HepG2 (cell line): Measurements from ENCODE around the gene CLCC1. TPM values are rescaled to one million over a fixed set of nuclear protein-coding genes. Genes with fewer than 3 reads are reported as not detected.

Experiments
- ATAC-seq: fragments of 200-7000 bp; cut with Tn5 transposase; 3 replicates; pipeline ENCODE4 v1.9.1; 2020; ENCODE audit warnings: mild to moderate bottlenecking, moderate library complexity
- BruUV-seq: library from RNA; stranded (reverse); fragments of 400-500 nt; replicated peaks from 2 replicates; lab custom pipeline; 2021; lab: Mats Ljungman, UMichigan
- CTCF ChIA-PET: fragments of 300-600 bp; formaldehyde crosslinking; extraction: SDS; loops from one replicate; lab custom pipeline; 2021; ENCODE audit warnings: low total read pairs, inconsistent platforms, low intra/inter-chr PET ratio; lab: Yijun Ruan, JAX
- POLR2A ChIA-PET: fragments of 350-600 bp; sonication (Branson Sonifier 250); formaldehyde crosslinking; loops from one replicate; lab custom pipeline; 2020; ENCODE audit warnings: antibody characterized with exemption, inconsistent platforms; lab: Yijun Ruan, JAX
- DNase-seq: peaks from one replicate; pipeline ENCODE4 v3.0.0-alpha.2; 2015; ENCODE audit warnings: low spot score
- FAIRE-seq: peaks from 3 replicates; lab custom pipeline; 2011; peaks lifted over from hg19 to GRCh38; lab: Jason Lieb, UNC
- H2AFZ ChIP-seq: one replicate; pipeline ENCODE4 v1.6.1; 2011; ENCODE audit warnings: low read length, inconsistent platforms
- H3K27ac ChIP-seq: fragments of 300-600 bp; 3 replicates; pipeline ENCODE4 v1.8.0; 2011; ENCODE audit warnings: mixed run types, mild to moderate bottlenecking, mixed read lengths, low read length, inconsistent platforms; ENCODE audit not compliant: insufficient read depth; ENCODE audit errors: extremely low read length
- H3K27me3 ChIP-seq, 2 experiments: fragments of 200-600 bp in 1 of 2; 2 replicates in 1 of 2; 3 replicates in 1 of 2; pipeline versions ENCODE4 v1.6.0 to v1.8.0; 2011; ENCODE audit warnings: low read length in 2 of 2, mild to moderate bottlenecking in 2 of 2, moderate library complexity in 2 of 2, inconsistent platforms in 1 of 2; ENCODE audit not compliant: insufficient read depth in 2 of 2, control insufficient read depth in 1 of 2
- H3K36me3 ChIP-seq, 2 experiments: fragments of 200-600 bp in 1 of 2; replicated peaks in 1 of 2; 2 replicates in 1 of 2; 3 replicates in 1 of 2; pipeline versions ENCODE4 v1.5.1 to v1.8.0; 2011; ENCODE audit warnings: low read length in 2 of 2, inconsistent platforms in 1 of 2; ENCODE audit not compliant: insufficient read depth in 2 of 2, control insufficient read depth in 1 of 2
- H3K4me1 ChIP-seq: 2 replicates; pipeline ENCODE4 v1.5.1; 2012; ENCODE audit warnings: low read length, inconsistent platforms; ENCODE audit not compliant: insufficient read depth
- H3K4me2 ChIP-seq: 2 replicates; pipeline ENCODE4 v1.6.0; 2011; ENCODE audit warnings: low read depth, low read length, inconsistent platforms
- H3K4me3 ChIP-seq, 3 experiments: fragments of 200-600 bp in 1 of 3; sonication (generic), shearing (Covaris generic) in 1 of 3; replicated peaks in 1 of 3; 2 replicates each; pipeline ENCODE4 v1.5.1; 2011 to 2016; ENCODE audit warnings: low read length in 3 of 3, inconsistent platforms in 2 of 3, low read depth in 2 of 3, mild to moderate bottlenecking in 2 of 3, control low read depth in 1 of 3, mixed read lengths in 1 of 3; ENCODE audit not compliant: insufficient read depth in 1 of 3
- H3K79me2 ChIP-seq: one replicate; pipeline ENCODE4 v1.6.1; 2011; ENCODE audit warnings: low read length, inconsistent platforms; ENCODE audit not compliant: insufficient read depth
- H3K9ac ChIP-seq: 2 replicates; pipeline ENCODE4 v1.6.0; 2011; ENCODE audit warnings: mild to moderate bottlenecking, low read depth, low read length, inconsistent platforms; ENCODE audit not compliant: insufficient read depth
- H3K9me3 ChIP-seq: 2 replicates; pipeline ENCODE4 v1.5.1; 2012; ENCODE audit warnings: mild to moderate bottlenecking, low read length
- H4K20me1 ChIP-seq: 2 replicates; pipeline ENCODE4 v1.6.0; 2011; ENCODE audit warnings: inconsistent platforms, mild to moderate bottlenecking, low read length, moderate library complexity; ENCODE audit not compliant: insufficient read depth
- BCL6 ChIP-seq: IDR thresholded peaks from 2 replicates; pipeline ENCODE4 v1.6.1; 2016; ENCODE audit warnings: missing genetic modification reagents, missing compliant biosample characterization
- EEA1 ChIP-seq: sonication (generic); formaldehyde crosslinking; IDR thresholded peaks from 2 replicates; pipeline ENCODE4 v1.5.1; 2020; ENCODE audit warnings: mild to moderate bottlenecking, missing genetic modification reagents, borderline replicate concordance
- ELF4 ChIP-seq: sonication (generic); formaldehyde crosslinking; IDR thresholded peaks from 2 replicates; pipeline ENCODE4 v1.5.0; 2020; ENCODE audit warnings: missing genetic modification reagents, mild to moderate bottlenecking, moderate library complexity, borderline replicate concordance
- HIVEP1 ChIP-seq: sonication (generic); formaldehyde crosslinking; IDR thresholded peaks from 2 replicates; pipeline ENCODE4 v1.4.0; 2020; ENCODE audit warnings: mild to moderate bottlenecking, missing genetic modification reagents
- HNRNPLL ChIP-seq: fragments of 200-400 bp; formaldehyde crosslinking; IDR thresholded peaks from 2 replicates; pipeline ENCODE4 v1.6.1; 2017; ENCODE audit warnings: mild to moderate bottlenecking, low read depth, low read length; ENCODE audit not compliant: poor library complexity, severe bottlenecking
- IRF2 ChIP-seq: IDR thresholded peaks from 2 replicates; pipeline ENCODE4 v1.6.1; 2018; ENCODE audit warnings: missing genetic modification reagents, missing compliant biosample characterization
- MXD3 ChIP-seq: IDR thresholded peaks from 2 replicates; pipeline ENCODE4 v1.6.1; 2016; ENCODE audit warnings: mild to moderate bottlenecking, missing biosample characterization, missing genetic modification reagents
- MYC ChIP-seq: sonication (generic); formaldehyde crosslinking; IDR thresholded peaks from 2 replicates; pipeline ENCODE4 v1.9.0; 2021; ENCODE audit warnings: missing genetic modification reagents, borderline replicate concordance
- MYNN ChIP-seq: sonication (generic); formaldehyde crosslinking; IDR thresholded peaks from 2 replicates; pipeline ENCODE4 v1.4.0; 2020; ENCODE audit warnings: mild to moderate bottlenecking, low read depth, missing genetic modification reagents
- ONECUT2 ChIP-seq: sonication (generic); formaldehyde crosslinking; IDR thresholded peaks from 2 replicates; pipeline ENCODE4 v1.4.0; 2020; ENCODE audit warnings: missing genetic modification reagents
- PAX8 ChIP-seq: sonication (generic); formaldehyde crosslinking; IDR thresholded peaks from 2 replicates; pipeline ENCODE4 v1.8.0; 2022; ENCODE audit warnings: mild to moderate bottlenecking, missing genetic modification reagents, borderline replicate concordance
- RBM22 ChIP-seq: fragments of 200-400 bp; formaldehyde crosslinking; optimal IDR thresholded peaks from 2 replicates; pipeline ENCODE3; 2017; ENCODE audit warnings: mild to moderate bottlenecking, low read length, moderate library complexity
- TFE3 ChIP-seq: IDR thresholded peaks from 2 replicates; pipeline ENCODE4 v1.6.1; 2016
- ZBTB7B ChIP-seq: sonication (generic); formaldehyde crosslinking; IDR thresholded peaks from 2 replicates; pipeline ENCODE4 v1.4.0; 2020; ENCODE audit warnings: missing genetic modification reagents
- ZC3H13 ChIP-seq: sonication (generic); formaldehyde crosslinking; IDR thresholded peaks from 2 replicates; pipeline ENCODE4 v1.8.1; 2023; ENCODE audit warnings: mild to moderate bottlenecking, missing genetic modification reagents, moderate library complexity
- ZNF614 ChIP-seq: IDR thresholded peaks from 2 replicates; pipeline ENCODE4 v1.6.1; 2018; ENCODE audit warnings: missing biosample characterization, missing genetic modification reagents, inconsistent platforms, borderline replicate concordance
- ZNF792 ChIP-seq: IDR thresholded peaks from 2 replicates; pipeline ENCODE4 v1.6.1; 2016
- ZSCAN29 ChIP-seq: sonication (generic); formaldehyde crosslinking; conservative IDR thresholded peaks from 2 replicates; pipeline ENCODE4 v1.4.0; 2020; ENCODE audit warnings: mild to moderate bottlenecking, missing genetic modification reagents
- WGBS: methylation state at CpG from one replicate; pipeline ENCODE4 v1.1.6; 2017; ENCODE audit warnings: low lambda C conversion rate; 5-methylcytosine and 5-hydroxymethylcytosine counted together
- in situ Hi-C: cut with HindIII; loops from 2 replicates; pipeline ENCODE4 v1.10.0; 2017; ENCODE audit warnings: low pct_unique_long_range_greater_than_20kb; ENCODE audit not compliant: extremely low pct_ligation_motif_present
- intact Hi-C: fragments of 100-400 bp; cut with micrococcal nuclease; formaldehyde crosslinking; loops from one replicate; pipeline ENCODE4 v1.10.0; 2022; ENCODE audit not compliant: unreplicated experiment
- polyA plus RNA-seq, 8 experiments: library from polyadenylated mRNA; depleted of rRNA in 3 of 8; stranded (reverse) in 7 of 8; unstranded in 1 of 8; fragments of >200 nt; fragmentation: Illumina TruSeq in 4 of 8; extraction: Trizol in 4 of 8; gene quantifications; 2 replicates each; pipeline versions ENCODE4 v1.2.1 to v1.2.3, GENCODE V29; 2011 to 2016; ENCODE audit warnings: low read depth in 4 of 8, missing spikeins in 1 of 8, mixed read lengths in 1 of 8; ENCODE audit not compliant: insufficient read depth in 1 of 8
- total RNA-seq, 5 experiments: library from RNA; depleted of rRNA; stranded (reverse); fragments of >200 nt; fragmentation: Illumina TruSeq; extraction: Trizol; gene quantifications; 2 replicates each; pipeline ENCODE4 v1.2.3, GENCODE V29; 2016; ENCODE audit warnings: low read depth in 1 of 5

CLCC1 gene
- total and polyA plus RNA-seq, 2 of the 13 experiments (the other 11 are each of a cell fraction or from before 2014, with no cell fraction given): 16.0 to 25.8 TPM

GRCh38 chr1:108972951-108973350 lies 9.7 kb upstream of the CLCC1 start:
- Histone ChIP-seq H3K36me3 (peaks cover 0 to 4% of the 10 kb centered on the region in 2 experiments; a peak in 1 of 5 replicates), H2AFZ (no peak overlapping the region), H3K9me3 (no peaks in the 10 kb centered on the region)
- CTCF ChIA-PET: no interaction called here
- ATAC-seq: no peak
- 88% methylated on average over 1 of the region's 1 CpG for WGBS
- no peak for TF ChIP-seq RBM22
- no peak for TF ChIP-seq ELF4 (CRISPR knock-in tag)
- no peak for TF ChIP-seq MYC (CRISPR knock-in tag)
- no peak for TF ChIP-seq MYNN (CRISPR knock-in tag)
- TF ChIP-seq PAX8 (CRISPR knock-in tag): no peak
- no peak for TF ChIP-seq ZNF792 (CRISPR knock-in tag)
- TF ChIP-seq HIVEP1: no peak
- no peak for TF ChIP-seq TFE3 (CRISPR knock-in tag)
- TF ChIP-seq ZNF614 (CRISPR knock-in tag): no peak
- TF ChIP-seq ZSCAN29: no peak
- no peak for TF ChIP-seq MXD3 (CRISPR knock-in tag)
- no peak for TF ChIP-seq ZBTB7B (CRISPR knock-in tag)
- no peak for TF ChIP-seq HNRNPLL
- no peak for TF ChIP-seq IRF2
- TF ChIP-seq EEA1 (CRISPR knock-in tag): no peak
- TF ChIP-seq BCL6: no peak
- no peak for TF ChIP-seq ZC3H13
- no peak for TF ChIP-seq ONECUT2 (CRISPR knock-in tag)
- TF ChIP-seq, all 625 proteins: peak for 0
- FAIRE-seq: no peak
- H3K27me3 ChIP-seq: no peaks in the 10 kb centered on the region
- H3K4me2 ChIP-seq: no peak overlapping the region
- in situ Hi-C loops: no loop called here
- no peak overlapping the region for H3K27ac ChIP-seq
- DNase-seq: no peak
- no peaks in the 10 kb centered on the region for H3K4me1 ChIP-seq
- H4K20me1 ChIP-seq: no peaks in the 10 kb centered on the region
- no peaks in the 10 kb centered on the region for H3K79me2 ChIP-seq
- intact Hi-C loops: no loop called here
- H3K9ac ChIP-seq: no peak overlapping the region
- POLR2A ChIA-PET: no interaction called here
- BruUV-seq: no TSS peak
- no peak overlapping the region for H3K4me3 ChIP-seq
